CD8-positive, alpha-beta memory T cell (primary cell): Measurements from ENCODE around the gene DPEP3. TPM values are rescaled to one million over a fixed set of nuclear protein-coding genes. Genes with fewer than 3 reads are reported as not detected.

Experiments used
- CTCF ChIA-PET: fragments of 350-600 bp; sonication (Branson Sonifier 250); formaldehyde crosslinking; loops from one replicate; lab custom pipeline; 2021; ENCODE audit warnings: antibody characterized with exemption; lab: Charles Lee
- POLR2A ChIA-PET: fragments of 350-600 bp; sonication (Branson Sonifier 250); formaldehyde crosslinking; loops from one replicate; lab custom pipeline; 2021; ENCODE audit warnings: antibody characterized with exemption; lab: Charles Lee
- DNase-seq, 5 donors: peaks; one replicate each; pipeline versions ENCODE4 v3.0.0 to v3.0.0-alpha.2; 2020 to 2022; ENCODE audit warnings: mixed read lengths in 1 of 5
- H3K27ac ChIP-seq: one replicate; pipeline ENCODE4 v1.7.0; 2013; ENCODE audit warnings: low read depth, mild to moderate bottlenecking, low read length, moderate library complexity
- H3K27me3 ChIP-seq: 2 replicates; pipeline ENCODE4 v1.7.0; 2013; ENCODE audit warnings: low read length, mild to moderate bottlenecking; ENCODE audit not compliant: insufficient read depth, poor library complexity, severe bottlenecking
- H3K36me3 ChIP-seq: 2 replicates; pipeline ENCODE4 v1.7.0; 2013; ENCODE audit warnings: mild to moderate bottlenecking, low read length, moderate library complexity; ENCODE audit not compliant: insufficient read depth
- H3K4me1 ChIP-seq: 2 replicates; pipeline ENCODE4 v1.7.0; 2013; ENCODE audit warnings: mild to moderate bottlenecking, low read length, moderate library complexity; ENCODE audit not compliant: insufficient read depth
- H3K4me3 ChIP-seq: 2 replicates; pipeline ENCODE4 v1.7.0; 2013; ENCODE audit warnings: mild to moderate bottlenecking, low read length
- H3K9me3 ChIP-seq: 2 replicates; pipeline ENCODE4 v1.7.0; 2013; ENCODE audit warnings: mild to moderate bottlenecking, low read length
- H3K27ac Mint-ChIP-seq, 8 donors: one replicate each; pipeline ENCODE4 v1.8.0; 2020 to 2021; ENCODE audit warnings: mixed read lengths in 8 of 8, mild to moderate bottlenecking in 6 of 8, inconsistent platforms in 3 of 8, moderate library complexity in 3 of 8
- H3K27me3 Mint-ChIP-seq, 2 donors: one replicate each; pipeline ENCODE4 v1.8.0; 2020 to 2021; ENCODE audit warnings: mixed read lengths in 2 of 2, mild to moderate bottlenecking in 1 of 2, moderate library complexity in 1 of 2
- H3K36me3 Mint-ChIP-seq, 3 donors: one replicate each; pipeline ENCODE4 v1.8.0; 2020 to 2021; ENCODE audit warnings: mixed read lengths in 3 of 3, inconsistent platforms in 1 of 3, mild to moderate bottlenecking in 1 of 3
- H3K4me1 Mint-ChIP-seq, 3 donors: one replicate each; pipeline ENCODE4 v1.8.0; 2020 to 2021; ENCODE audit warnings: mixed read lengths in 3 of 3, inconsistent platforms in 1 of 3, mild to moderate bottlenecking in 1 of 3
- H3K4me3 Mint-ChIP-seq, 7 donors: one replicate each; pipeline ENCODE4 v1.8.0; 2020 to 2021; ENCODE audit warnings: mixed read lengths in 7 of 7, mild to moderate bottlenecking in 6 of 7, moderate library complexity in 4 of 7, inconsistent platforms in 2 of 7
- H3K9me3 Mint-ChIP-seq, 5 donors: one replicate each; pipeline ENCODE4 v1.8.0; 2020 to 2022; ENCODE audit warnings: mixed read lengths in 5 of 5, mild to moderate bottlenecking in 3 of 5, moderate library complexity in 2 of 5, inconsistent platforms in 1 of 5
- polyA plus RNA-seq: library from polyadenylated mRNA; unstranded; fragments of 300-500 nt; fragmentation: Illumina TruSeq; gene quantifications from one replicate; pipeline ENCODE4 v1.2.3, GENCODE V29; 2021
- total RNA-seq, 2 experiments: library from RNA; stranded (reverse); gene quantifications; one replicate each; pipeline ENCODE4 v1.2.3, GENCODE V29; 2021

DPEP3 gene
- total and polyA plus RNA-seq, 3 experiments from 2014 or later, result 0.10 to 0.18 (median 0.18) TPM

GRCh38 chr16:67971111-67971510 is 9.2 kb downstream of the DPEP3 start:
- Histone ChIP-seq H3K4me1 (peaks cover 17% of the 10 kb centered on the region), H3K4me3 (no peak overlapping the region), H3K36me3 (no peaks in the 10 kb centered on the region), H3K9me3 (no peaks in the 10 kb centered on the region), H3K27ac (no peak overlapping the region), H3K27me3 (no peaks in the 10 kb centered on the region)
- DNase-seq, result no peak
- Mint-ChIP-seq H3K36me3 (peaks cover 0 to 4% (median 0%) of the 10 kb centered on the region in 3 donors), H3K27ac (peak overlapping the region in 3 of 8 donors; percentile 12 to 75 (median 26)), H3K4me3 (peak overlapping the region in 4 of 7 donors; percentile 42 to 88 (median 52)), H3K27me3 (peaks cover 0 to 2% of the 10 kb centered on the region in 2 donors), H3K9me3 (no peaks in the 10 kb centered on the region), H3K4me1 (peaks cover 20 to 23% (median 22%) of the 10 kb centered on the region in 3 donors)
- CTCF ChIA-PET, result interaction anchor here (1.0 to 1.6 kb wide), 2 partner anchors 23 to 70 kb away, joined by 3 to 5 read pairs; no protein-coding TSS in a partner anchor
- POLR2A ChIA-PET, result no interaction called here

GRCh38 chr16:67969254-67970039 is 10.9 kb downstream of the DPEP3 start:
- H3K27me3 ChIP-seq, result no peaks in the 10 kb centered on the region
- peak overlapping the region; percentile 51 to 98 (median 90) for H3K27ac Mint-ChIP-seq
- H3K4me1 Mint-ChIP-seq, result peaks cover 20 to 29% (median 29%) of the 10 kb centered on the region in 3 donors
- ChIA-PET CTCF (interaction anchor here (1.2 to 1.9 kb wide), 3 partner anchors 29 to 85 kb away, joined by 3 to 6 read pairs (median 4); partner anchors contain the start of gene NRN1L), POLR2A (interaction anchor here (1.0 to 1.8 kb wide), 2 partner anchors 19 to 34 kb away, joined by 3 to 7 read pairs; no protein-coding TSS in a partner anchor)
- H3K9me3 Mint-ChIP-seq, result no peaks in the 10 kb centered on the region
- H3K4me1 ChIP-seq, result peaks cover 17% of the 10 kb centered on the region
- H3K4me3 Mint-ChIP-seq, result peak overlapping the region; percentile 83 to 99 (median 92)
- peaks cover 0 to 4% (median 0%) of the 10 kb centered on the region in 3 donors for H3K36me3 Mint-ChIP-seq
- H3K27ac ChIP-seq, result peak overlapping the region; percentile 67
- H3K4me3 ChIP-seq, result peak overlapping the region; percentile 81
- DNase-seq, result peak in 2 of 5 donors; percentile 18 to 34
- H3K27me3 Mint-ChIP-seq, result no peaks in the 10 kb centered on the region
- no peaks in the 10 kb centered on the region for H3K36me3 ChIP-seq
- H3K9me3 ChIP-seq, result no peaks in the 10 kb centered on the region

GRCh38 chr16:67968400-67969253 is 11.7 kb downstream of the DPEP3 start, which contains the start of gene SLC12A4:
SLC12A4 (minus strand) TSS chr16:67968637; CDS start chr16:67968553, 84 bp downstream.
- Histone ChIP-seq H3K27ac (peak within 1 kb of the TSS; percentile 67), H3K4me3 (peak within 1 kb of the TSS; percentile 81), H3K4me1 (peaks cover 17% of the 10 kb centered on the region), H3K27me3 (no peaks in the 10 kb centered on the region), H3K9me3 (no peaks in the 10 kb centered on the region), H3K36me3 (no peaks in the 10 kb centered on the region)
- Mint-ChIP-seq H3K27me3 (no peaks in the 10 kb centered on the region), H3K36me3 (peaks cover 0 to 4% (median 0%) of the 10 kb centered on the region in 3 donors), H3K9me3 (no peaks in the 10 kb centered on the region), H3K4me3 (peak within 1 kb of the TSS; percentile 83 to 99 (median 96)), H3K27ac (peak within 1 kb of the TSS; percentile 81 to 98 (median 94)), H3K4me1 (peaks cover 20 to 32% (median 30%) of the 10 kb centered on the region in 3 donors)
- DNase-seq, result peak; percentile 84 to 90 (median 86)
- CTCF ChIA-PET, result interaction anchor here (1.2 to 1.9 kb wide), 3 partner anchors 28 to 84 kb away, joined by 3 to 6 read pairs (median 4); partner anchors contain the start of gene NRN1L
- POLR2A ChIA-PET, result interaction anchor here (1.0 to 1.8 kb wide), 2 partner anchors 19 to 33 kb away, joined by 3 to 7 read pairs; no protein-coding TSS in a partner anchor

GRCh38 chr16:67967958-67968399 is 12.3 kb downstream of the DPEP3 start:
- H3K27me3 Mint-ChIP-seq, result no peaks in the 10 kb centered on the region
- peak overlapping the region; percentile 54 for H3K27ac ChIP-seq
- DNase-seq, result peak in 3 of 5 donors; percentile 16 to 34 (median 25)
- H3K36me3 ChIP-seq, result no peaks in the 10 kb centered on the region
- peak overlapping the region; percentile 81 for H3K4me3 ChIP-seq
- H3K9me3 ChIP-seq, result no peaks in the 10 kb centered on the region
- peak overlapping the region; percentile 2 to 95 (median 92) for H3K27ac Mint-ChIP-seq
- no peaks in the 10 kb centered on the region for H3K27me3 ChIP-seq
- H3K4me1 Mint-ChIP-seq, result peaks cover 20 to 32% (median 30%) of the 10 kb centered on the region in 3 donors
- CTCF ChIA-PET, result interaction anchor here (1.5 to 1.9 kb wide), 2 partner anchors 73 to 84 kb away, joined by 3 to 6 read pairs; partner anchors contain the start of gene NRN1L
- H3K9me3 Mint-ChIP-seq, result no peaks in the 10 kb centered on the region
- H3K4me3 Mint-ChIP-seq, result peak overlapping the region; percentile 83 to 97 (median 96)
- H3K4me1 ChIP-seq, result peaks cover 17% of the 10 kb centered on the region
- POLR2A ChIA-PET, result interaction anchor here (1.8 kb wide), 1 partner anchor 32 kb away, joined by 7 read pairs; no protein-coding TSS in a partner anchor
- peaks cover 0 to 6% (median 0%) of the 10 kb centered on the region in 3 donors for H3K36me3 Mint-ChIP-seq

GRCh38 chr16:67967183-67967957 is 12.9 kb downstream of the DPEP3 start:
- Mint-ChIP-seq H3K36me3 (peaks cover 0 to 9% (median 0%) of the 10 kb centered on the region in 3 donors), H3K27me3 (no peaks in the 10 kb centered on the region), H3K4me3 (peak overlapping the region; percentile 83 to 97 (median 96)), H3K9me3 (no peaks in the 10 kb centered on the region), H3K27ac (peak overlapping the region; percentile 2 to 95 (median 92)), H3K4me1 (peaks cover 22 to 32% (median 30%) of the 10 kb centered on the region in 3 donors)
- H3K27ac ChIP-seq, result peak overlapping the region; percentile 54
- POLR2A ChIA-PET, result interaction anchor here (1.0 kb wide), 1 partner anchor 32 kb away, joined by 4 read pairs; no protein-coding TSS in a partner anchor
- H3K4me3 ChIP-seq, result peak overlapping the region; percentile 81
- peak in 2 of 5 donors; percentile 29 to 46 for DNase-seq
- no peaks in the 10 kb centered on the region for H3K9me3 ChIP-seq
- CTCF ChIA-PET, result interaction anchor here (1.0 to 1.9 kb wide), 3 partner anchors 25 to 83 kb away, joined by 3 to 6 read pairs (median 5); partner anchors contain the start of gene NRN1L
- H3K4me1 ChIP-seq, result peaks cover 17% of the 10 kb centered on the region
- no peaks in the 10 kb centered on the region for H3K36me3 ChIP-seq
- H3K27me3 ChIP-seq, result no peaks in the 10 kb centered on the region

- H3K4me1 Mint-ChIP-seq, result peaks cover 22 to 32% (median 30%) of the 10 kb centered on the region in 3 donors
- Histone ChIP-seq H3K36me3 (peaks cover 6% of the 10 kb centered on the region), H3K9me3 (no peaks in the 10 kb centered on the region), H3K27ac (no peak overlapping the region), H3K27me3 (no peaks in the 10 kb centered on the region), H3K4me3 (peak overlapping the region; percentile 81), H3K4me1 (peaks cover 17% of the 10 kb centered on the region)
- ChIA-PET CTCF (interaction anchor here (1.0 to 1.4 kb wide), 2 partner anchors 25 to 84 kb away, joined by 4 to 5 read pairs; no protein-coding TSS in a partner anchor), POLR2A (interaction anchor here (1.0 kb wide), 1 partner anchor 31 kb away, joined by 4 read pairs; no protein-coding TSS in a partner anchor)
- H3K27ac Mint-ChIP-seq, result peak overlapping the region in 5 of 8 donors; percentile 74 to 95 (median 91)
- H3K27me3 Mint-ChIP-seq, result no peaks in the 10 kb centered on the region
- H3K4me3 Mint-ChIP-seq, result peak overlapping the region; percentile 83 to 97 (median 96)
- no peak for DNase-seq
- H3K9me3 Mint-ChIP-seq, result no peaks in the 10 kb centered on the region
- H3K36me3 Mint-ChIP-seq, result peaks cover 0 to 16% (median 0%) of the 10 kb centered on the region in 3 donors
Measured at GRCh38 chr16:67966549-67967182, 13.6 kb downstream of the DPEP3 start.
